Measurements from ENCODE around the gene DGKI.

DNA sequence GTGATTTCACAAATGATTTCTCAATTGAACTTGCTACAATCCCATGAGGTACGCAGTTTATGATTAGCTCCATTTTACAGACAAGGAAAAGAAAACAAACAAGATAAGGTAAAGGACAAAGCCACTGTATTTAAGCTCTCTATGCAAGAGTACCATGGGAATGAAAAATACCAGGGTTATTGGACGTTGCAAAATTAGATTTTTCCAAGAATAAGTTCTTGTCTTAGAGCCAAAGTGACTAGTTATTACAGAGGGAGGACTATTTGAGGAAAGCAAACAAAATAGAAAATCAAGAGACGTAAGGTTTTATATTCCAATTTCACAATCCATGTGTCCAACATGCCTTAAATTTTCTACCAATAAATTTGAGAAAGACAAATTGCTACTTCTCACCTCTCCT, 405.3 kb downstream of the DGKI start:
- TF ChIP-seq, protein P1, sequence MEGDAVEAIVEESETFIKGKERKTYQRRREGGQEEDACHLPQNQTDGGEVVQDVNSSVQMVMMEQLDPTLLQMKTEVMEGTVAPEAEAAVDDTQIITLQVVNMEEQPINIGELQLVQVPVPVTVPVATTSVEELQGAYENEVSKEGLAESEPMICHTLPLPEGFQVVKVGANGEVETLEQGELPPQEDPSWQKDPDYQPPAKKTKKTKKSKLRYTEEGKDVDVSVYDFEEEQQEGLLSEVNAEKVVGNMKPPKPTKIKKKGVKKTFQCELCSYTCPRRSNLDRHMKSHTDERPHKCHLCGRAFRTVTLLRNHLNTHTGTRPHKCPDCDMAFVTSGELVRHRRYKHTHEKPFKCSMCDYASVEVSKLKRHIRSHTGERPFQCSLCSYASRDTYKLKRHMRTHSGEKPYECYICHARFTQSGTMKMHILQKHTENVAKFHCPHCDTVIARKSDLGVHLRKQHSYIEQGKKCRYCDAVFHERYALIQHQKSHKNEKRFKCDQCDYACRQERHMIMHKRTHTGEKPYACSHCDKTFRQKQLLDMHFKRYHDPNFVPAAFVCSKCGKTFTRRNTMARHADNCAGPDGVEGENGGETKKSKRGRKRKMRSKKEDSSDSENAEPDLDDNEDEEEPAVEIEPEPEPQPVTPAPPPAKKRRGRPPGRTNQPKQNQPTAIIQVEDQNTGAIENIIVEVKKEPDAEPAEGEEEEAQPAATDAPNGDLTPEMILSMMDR (conservative IDR thresholded peaks at IDR 0.05 in 1 of 2, IDR thresholded peaks at IDR 0.05 in 1 of 2; ENCODE audit: low read depth in 1 of 2, low read length in 2 of 2), result no peak
- no peak for TF ChIP-seq EZH2 (IDR thresholded peaks at IDR 0.05; ENCODE audit: low read length, missing control alignments)
